Measurements from ENCODE around the gene CSTF1.

The CSTF1 gene

DNA sequence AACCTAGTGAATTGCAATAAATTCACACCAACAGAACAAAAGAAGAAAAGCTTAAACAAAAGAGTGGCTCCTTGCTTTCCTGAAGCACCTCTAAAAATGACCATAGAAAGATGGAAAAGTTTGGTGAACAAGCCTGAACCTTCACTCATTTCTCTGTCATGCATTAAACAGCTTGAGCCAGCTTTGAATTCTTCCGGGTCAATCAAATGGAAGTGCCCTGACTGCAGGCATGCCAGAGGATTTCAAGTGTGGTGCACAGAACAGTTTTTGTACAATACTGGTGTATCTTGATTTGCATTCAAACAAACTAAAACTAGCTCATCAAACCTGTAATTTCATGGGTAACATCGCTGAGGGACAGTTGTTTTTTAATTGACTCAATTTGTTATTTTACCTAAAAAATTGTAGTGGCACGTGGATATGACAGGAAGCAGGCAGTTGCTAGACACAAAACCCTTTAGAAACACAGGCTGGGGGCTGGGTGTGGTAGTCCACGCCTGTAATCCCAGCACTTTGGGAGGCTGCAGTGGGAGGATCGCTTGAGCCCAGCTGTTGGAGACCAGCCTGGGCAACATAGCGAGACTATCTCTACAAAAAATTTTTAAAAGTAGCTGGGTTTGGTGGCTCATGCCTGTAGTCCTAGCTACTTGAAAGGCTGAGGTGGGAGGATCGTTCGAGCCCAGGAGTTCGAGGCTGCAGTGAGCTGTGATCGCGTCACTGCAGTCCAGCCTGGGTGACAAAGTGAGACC lies 28.7 kb downstream of the CSTF1 start:
- DNase-seq (ENCODE audit: insufficient read length, low spot score): no peak
- TF ChIP-seq SPI1 (IDR thresholded peaks at IDR 0.05; ENCODE audit: low read depth, low read length) (no peak), TAF1 (IDR thresholded peaks at IDR 0.05; ENCODE audit: low read depth, low read length) (no peak)
- FAIRE-seq: no peak

DNA sequence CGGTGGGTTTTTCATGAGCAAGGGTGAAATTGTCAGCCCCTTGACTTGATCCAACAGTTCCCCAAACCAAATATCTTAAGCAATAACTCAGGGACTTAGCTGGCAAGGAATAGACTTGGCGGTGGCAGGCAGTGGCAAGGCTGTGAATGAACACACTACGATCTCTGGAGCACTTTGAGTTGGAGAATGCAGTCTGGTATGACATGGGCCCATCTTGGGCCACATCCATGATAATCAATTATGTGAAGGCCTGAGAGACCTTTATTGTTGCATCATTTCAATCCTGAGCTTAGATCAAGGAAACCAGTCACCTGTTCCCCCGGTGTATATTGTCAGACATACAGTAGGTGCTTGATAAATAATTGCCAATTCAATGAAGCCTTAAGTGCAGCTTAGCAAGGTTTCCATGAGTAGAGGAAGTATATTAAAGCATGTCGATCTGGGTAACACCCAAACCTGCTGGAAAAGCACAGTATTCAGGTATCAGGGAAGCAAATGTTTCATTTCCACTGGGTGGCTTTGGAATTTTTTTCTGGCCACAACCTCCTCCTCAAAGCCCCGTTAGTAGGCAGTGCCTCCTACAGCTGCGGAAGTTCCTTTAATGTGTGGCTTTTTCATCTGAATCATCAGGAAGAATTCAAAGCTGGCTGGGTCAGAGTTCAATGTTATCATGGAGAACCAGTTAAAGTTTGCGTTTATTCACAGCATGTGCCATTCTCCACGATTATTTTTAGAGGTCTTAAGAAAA lies 29.8 kb downstream of the CSTF1 start:
- no peak for DNase-seq (ENCODE audit: insufficient read length, low spot score)
- FAIRE-seq: no peak
- TF ChIP-seq POLR2AphosphoS5 (IDR thresholded peaks at IDR 0.05; ENCODE audit: low read depth, low read length) (no peak), SPI1 (IDR thresholded peaks at IDR 0.05; ENCODE audit: low read depth, low read length) (no peak), POU2F2 (IDR thresholded peaks at IDR 0.05; ENCODE audit: low read depth, low read length) (no peak), TAF1 (IDR thresholded peaks at IDR 0.05; ENCODE audit: low read depth, low read length) (no peak), POLR2A (IDR thresholded peaks at IDR 0.05; ENCODE audit: low read depth, low read length) (no peak), PAX5 (IDR thresholded peaks at IDR 0.05; ENCODE audit: insufficient read depth, low read length, severe bottlenecking) (no peak)

DNA sequence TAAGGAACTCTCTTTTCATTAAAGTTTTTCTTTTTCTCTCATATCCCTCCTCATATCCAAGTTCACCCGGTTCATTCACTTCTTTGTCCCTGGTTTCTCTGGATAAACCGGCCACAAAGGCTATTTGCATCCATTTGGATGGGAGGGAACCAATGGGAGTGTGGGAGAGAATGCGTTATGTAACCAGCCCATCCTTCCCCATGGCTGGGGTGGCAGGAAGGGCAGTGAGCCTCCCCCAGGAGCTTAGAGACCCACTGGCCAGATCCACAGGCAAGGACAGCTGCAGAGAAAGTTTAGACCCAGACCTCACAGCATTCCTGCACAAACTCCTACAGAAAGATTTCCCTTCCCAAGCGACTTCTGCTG lies 30.4 kb downstream of the CSTF1 start:
- FAIRE-seq: no peak
- DNase-seq (ENCODE audit: insufficient read length, low spot score): no peak
- no peak for TF ChIP-seq POLR2AphosphoS5 (IDR thresholded peaks at IDR 0.05; ENCODE audit: low read depth, low read length)
- TF ChIP-seq PAX5 (IDR thresholded peaks at IDR 0.05; ENCODE audit: insufficient read depth, low read length, severe bottlenecking): no peak
- no peak for TF ChIP-seq POLR2A (IDR thresholded peaks at IDR 0.05; ENCODE audit: low read depth, low read length)
- TF ChIP-seq POU2F2 (IDR thresholded peaks at IDR 0.05; ENCODE audit: low read depth, low read length): no peak
- TF ChIP-seq TAF1 (IDR thresholded peaks at IDR 0.05; ENCODE audit: low read depth, low read length): no peak
- TF ChIP-seq SPI1 (IDR thresholded peaks at IDR 0.05; ENCODE audit: low read depth, low read length): no peak

DNA sequence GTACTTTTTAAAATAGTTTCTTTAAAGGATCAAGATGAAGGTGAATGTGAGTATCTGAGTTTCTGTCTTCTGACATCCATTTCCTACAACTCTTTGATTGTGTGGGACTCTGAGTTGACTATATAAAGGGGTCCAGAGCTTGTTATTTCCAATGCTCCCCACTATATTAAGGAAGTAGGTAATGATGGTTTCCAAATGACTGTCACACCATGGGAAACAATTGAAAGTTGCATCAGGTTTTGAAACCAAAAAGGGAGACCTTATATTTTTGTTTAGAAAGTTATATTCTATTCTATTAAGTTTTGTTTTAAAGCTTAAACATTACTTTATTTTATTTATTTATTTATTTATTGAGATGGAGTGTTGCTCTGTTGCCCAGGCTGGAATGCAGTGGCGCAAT lies 30.8 kb downstream of the CSTF1 start:
- FAIRE-seq (no peak), DNase-seq (ENCODE audit: insufficient read length, low spot score) (no peak)
- no peak for TF ChIP-seq POU2F2 (IDR thresholded peaks at IDR 0.05; ENCODE audit: low read depth, low read length)
- TF ChIP-seq SPI1 (IDR thresholded peaks at IDR 0.05; ENCODE audit: low read depth, low read length): no peak
- no peak for TF ChIP-seq PAX5 (IDR thresholded peaks at IDR 0.05; ENCODE audit: insufficient read depth, low read length, severe bottlenecking)

DNA sequence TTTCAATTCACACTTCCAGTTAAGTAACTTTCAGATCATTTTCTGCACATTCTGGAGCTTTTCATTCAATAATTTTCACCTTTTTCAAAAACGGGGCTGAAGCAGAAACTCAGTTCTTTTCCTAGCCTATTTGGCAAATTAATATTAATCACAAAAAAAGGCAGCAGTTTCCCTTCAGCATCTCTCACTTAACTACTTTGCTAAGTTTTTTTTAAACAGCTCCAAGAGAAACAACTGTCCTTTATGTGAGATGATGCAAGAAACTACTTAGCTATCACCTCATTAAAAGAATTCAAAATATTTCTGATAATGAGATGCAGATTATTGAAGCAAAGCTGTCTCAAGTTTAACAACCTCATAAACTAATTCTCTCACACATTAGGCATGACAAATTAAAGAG lies 31.4 kb downstream of the CSTF1 start:
- TF ChIP-seq POU2F2 (IDR thresholded peaks at IDR 0.05; ENCODE audit: low read depth, low read length) (no peak), POLR2A (IDR thresholded peaks at IDR 0.05; ENCODE audit: low read depth, low read length) (no peak), TAF1 (IDR thresholded peaks at IDR 0.05; ENCODE audit: low read depth, low read length) (no peak), SPI1 (IDR thresholded peaks at IDR 0.05; ENCODE audit: low read depth, low read length) (no peak), PAX5 (IDR thresholded peaks at IDR 0.05; ENCODE audit: insufficient read depth, low read length, severe bottlenecking) (no peak), POLR2AphosphoS5 (IDR thresholded peaks at IDR 0.05; ENCODE audit: low read depth, low read length) (no peak)
- no peak for DNase-seq (ENCODE audit: insufficient read length, low spot score)
- no peak for FAIRE-seq

DNA sequence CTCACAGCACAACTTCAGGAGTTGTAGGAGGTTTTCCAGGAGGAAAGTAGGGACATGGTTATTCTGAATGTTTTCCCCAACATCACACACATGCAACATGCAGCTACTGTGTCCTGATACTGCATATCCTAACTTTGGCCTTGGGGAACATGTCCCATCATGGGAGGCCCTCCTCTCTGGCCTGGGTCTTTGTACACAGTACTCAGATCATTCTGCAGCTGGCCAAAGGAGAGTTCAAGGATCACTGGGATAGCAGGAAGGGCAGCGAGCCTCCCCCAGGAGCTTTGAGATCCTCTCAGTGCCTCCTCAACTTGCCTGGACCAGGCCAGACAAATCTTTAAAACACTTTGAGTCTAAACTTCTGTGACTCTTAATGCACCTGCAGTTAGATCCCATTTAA lies 32.5 kb downstream of the CSTF1 start:
- DNase-seq (ENCODE audit: insufficient read length, low spot score) (no peak), FAIRE-seq (no peak)
- TF ChIP-seq TAF1 (IDR thresholded peaks at IDR 0.05; ENCODE audit: low read depth, low read length) (no peak), SPI1 (IDR thresholded peaks at IDR 0.05; ENCODE audit: low read depth, low read length) (no peak), PAX5 (IDR thresholded peaks at IDR 0.05; ENCODE audit: insufficient read depth, low read length, severe bottlenecking) (no peak), POLR2AphosphoS5 (IDR thresholded peaks at IDR 0.05; ENCODE audit: low read depth, low read length) (no peak), POU2F2 (IDR thresholded peaks at IDR 0.05; ENCODE audit: low read depth, low read length) (no peak), POLR2A (IDR thresholded peaks at IDR 0.05; ENCODE audit: low read depth, low read length) (no peak)

DNA sequence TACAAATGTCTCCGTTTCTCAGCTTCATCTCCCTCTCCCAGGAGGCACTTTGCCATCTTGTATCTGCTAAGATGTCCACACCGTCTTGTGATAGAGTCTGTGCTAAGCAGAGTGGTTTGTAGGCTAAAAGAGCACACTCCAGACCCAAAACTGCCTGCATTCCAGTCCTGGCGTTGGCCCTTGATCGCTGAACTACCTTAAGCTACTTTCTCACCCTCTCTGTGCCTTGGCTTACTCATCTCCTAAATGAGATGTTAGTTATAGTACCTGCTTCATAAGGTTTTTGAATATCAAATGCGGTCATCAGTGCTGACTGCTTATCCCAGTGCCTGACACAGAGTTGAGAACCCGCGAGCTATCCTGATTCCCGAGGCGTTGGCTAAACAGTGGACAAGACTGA lies 33.6 kb downstream of the CSTF1 start:
- DNase-seq (ENCODE audit: insufficient read length, low spot score) (no peak), FAIRE-seq (no peak)
- TF ChIP-seq POU2F2 (IDR thresholded peaks at IDR 0.05; ENCODE audit: low read depth, low read length) (no peak), POLR2A (IDR thresholded peaks at IDR 0.05; ENCODE audit: low read depth, low read length) (no peak), TAF1 (IDR thresholded peaks at IDR 0.05; ENCODE audit: low read depth, low read length) (no peak), SPI1 (IDR thresholded peaks at IDR 0.05; ENCODE audit: low read depth, low read length) (no peak), PAX5 (IDR thresholded peaks at IDR 0.05; ENCODE audit: insufficient read depth, low read length, severe bottlenecking) (no peak), POLR2AphosphoS5 (IDR thresholded peaks at IDR 0.05; ENCODE audit: low read depth, low read length) (no peak)

DNA sequence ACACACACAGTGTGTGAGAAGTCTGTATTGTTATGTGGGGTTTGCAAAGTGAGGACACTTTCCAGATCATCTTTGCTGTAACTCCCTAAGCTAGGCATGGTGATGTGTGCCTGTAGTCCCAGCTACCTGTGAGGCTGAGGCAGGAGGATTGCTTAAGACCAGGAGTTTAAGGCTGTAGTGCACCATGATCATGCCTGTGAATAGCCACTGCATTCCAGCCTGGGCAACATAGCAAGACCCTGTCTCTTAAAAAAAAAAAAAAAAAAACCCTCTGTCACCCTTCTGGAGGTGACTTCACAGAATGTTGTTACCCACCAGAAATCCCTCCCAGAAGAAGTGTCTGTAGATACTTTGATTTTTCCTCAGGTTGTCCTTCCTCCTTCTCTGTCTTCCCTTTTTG lies 34.5 kb downstream of the CSTF1 start:
- DNase-seq (ENCODE audit: insufficient read length, low spot score) (no peak), FAIRE-seq (no peak)
- TF ChIP-seq POLR2AphosphoS5 (IDR thresholded peaks at IDR 0.05; ENCODE audit: low read depth, low read length) (no peak), SPI1 (IDR thresholded peaks at IDR 0.05; ENCODE audit: low read depth, low read length) (no peak), POLR2A (IDR thresholded peaks at IDR 0.05; ENCODE audit: low read depth, low read length) (no peak)

DNA sequence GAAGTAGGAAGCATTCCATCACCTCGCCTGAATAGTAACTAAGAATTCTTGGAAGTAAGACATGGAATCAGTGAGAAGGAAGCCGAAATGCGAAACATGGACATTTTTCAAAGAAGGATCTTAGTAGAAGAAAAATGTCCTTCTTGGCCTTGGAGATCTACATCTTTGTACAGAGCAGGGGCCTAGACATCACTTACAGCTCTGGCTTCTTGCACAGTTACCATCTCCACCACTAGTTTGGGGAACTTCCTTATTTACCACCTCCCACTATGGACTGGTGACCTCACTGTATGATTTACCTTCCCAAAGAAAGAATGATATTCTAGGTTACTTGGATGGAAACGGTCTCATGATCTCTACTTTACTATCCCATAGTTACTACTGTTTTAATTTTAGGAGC lies 35.4 kb downstream of the CSTF1 start:
- TF ChIP-seq PAX5 (IDR thresholded peaks at IDR 0.05; ENCODE audit: insufficient read depth, low read length, severe bottlenecking) (no peak), SPI1 (IDR thresholded peaks at IDR 0.05; ENCODE audit: low read depth, low read length) (no peak), POU2F2 (IDR thresholded peaks at IDR 0.05; ENCODE audit: low read depth, low read length) (no peak), POLR2AphosphoS5 (IDR thresholded peaks at IDR 0.05; ENCODE audit: low read depth, low read length) (no peak), POLR2A (IDR thresholded peaks at IDR 0.05; ENCODE audit: low read depth, low read length) (no peak), TAF1 (IDR thresholded peaks at IDR 0.05; ENCODE audit: low read depth, low read length) (no peak)
- FAIRE-seq: no peak
- DNase-seq (ENCODE audit: insufficient read length, low spot score): no peak

DNA sequence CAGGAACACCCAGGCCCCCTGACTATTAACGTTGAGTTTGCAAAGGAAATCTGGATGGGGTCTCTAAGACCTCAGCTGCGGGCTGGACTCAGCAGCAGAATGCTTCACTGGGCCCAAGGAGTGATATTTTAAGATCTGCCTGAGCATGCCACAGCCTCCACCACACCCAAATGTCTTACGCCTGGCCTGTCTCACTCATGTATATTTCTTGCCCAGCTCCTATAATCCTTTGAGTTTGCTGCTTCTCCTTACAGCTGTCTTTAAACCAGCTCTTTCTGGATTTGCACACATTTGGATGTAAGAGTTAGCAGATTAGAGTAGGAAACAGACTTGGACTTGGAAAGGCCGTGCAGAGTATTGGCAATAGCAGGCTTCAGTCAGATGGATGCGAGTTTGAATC lies 36.0 kb downstream of the CSTF1 start:
- no peak for TF ChIP-seq SPI1 (IDR thresholded peaks at IDR 0.05; ENCODE audit: low read depth, low read length)
- no peak for TF ChIP-seq TAF1 (IDR thresholded peaks at IDR 0.05; ENCODE audit: low read depth, low read length)
- TF ChIP-seq POLR2AphosphoS5 (IDR thresholded peaks at IDR 0.05; ENCODE audit: low read depth, low read length): no peak
- TF ChIP-seq POLR2A (IDR thresholded peaks at IDR 0.05; ENCODE audit: low read depth, low read length): no peak
- TF ChIP-seq PAX5 (IDR thresholded peaks at IDR 0.05; ENCODE audit: insufficient read depth, low read length, severe bottlenecking): no peak
- TF ChIP-seq POU2F2 (IDR thresholded peaks at IDR 0.05; ENCODE audit: low read depth, low read length): no peak
- DNase-seq (ENCODE audit: insufficient read length, low spot score): no peak

More for the DNA sequence above, 36.0 kb downstream of the CSTF1 start:
- peak; percentile 61 for FAIRE-seq
